GM19455 (cell line): Measurements from ENCODE around the gene PTGIS.

Experiments
- ATAC-seq: cut with Tn5 transposase; IDR thresholded peaks from one replicate; pipeline ENCODE4 v1.9.1; 2021; ENCODE audit not compliant: unreplicated experiment

PTGIS gene

GRCh38 chr20:49560646-49561045 lies 7.3 kb downstream of the PTGIS start:
- ATAC-seq: no peak

GRCh38 chr20:49560186-49560585 lies 7.8 kb downstream of the PTGIS start:
- no peak for ATAC-seq

GRCh38 chr20:49559411-49560081 lies 8.4 kb downstream of the PTGIS start:
- ATAC-seq: no peak

- ATAC-seq: no peak
These were observed 9.1 kb downstream of the PTGIS start for GRCh38 chr20:49558826-49559225.

GRCh38 chr20:49557449-49557848 lies 10.5 kb downstream of the PTGIS start:
- ATAC-seq: no peak

GRCh38 chr20:49556621-49557020 lies 11.3 kb downstream of the PTGIS start:
- no peak for ATAC-seq

GRCh38 chr20:49549801-49550551 lies 18.0 kb downstream of the PTGIS start:
- ATAC-seq: no peak

GRCh38 chr20:49548371-49548947 lies 19.5 kb downstream of the PTGIS start:
- no peak for ATAC-seq

GRCh38 chr20:49545572-49545971 lies 22.4 kb downstream of the PTGIS start:
- ATAC-seq: no peak

GRCh38 chr20:49544535-49544934 lies 23.4 kb downstream of the PTGIS start:
- ATAC-seq: no peak

GRCh38 chr20:49543858-49544437 lies 24.0 kb downstream of the PTGIS start:
- ATAC-seq: no peak

GRCh38 chr20:49543071-49543857 lies 24.7 kb downstream of the PTGIS start:
- ATAC-seq: no peak

GRCh38 chr20:49542514-49542991 lies 25.4 kb downstream of the PTGIS start:
- ATAC-seq: no peak

GRCh38 chr20:49541733-49542513 lies 26.0 kb downstream of the PTGIS start:
- no peak for ATAC-seq

GRCh38 chr20:49540687-49541435 lies 27.1 kb downstream of the PTGIS start:
- ATAC-seq: no peak

- no peak for ATAC-seq
These were observed 27.7 kb downstream of the PTGIS start for GRCh38 chr20:49540232-49540620.

- ATAC-seq: no peak
These were observed 28.3 kb downstream of the PTGIS start for GRCh38 chr20:49539481-49540231.

GRCh38 chr20:49538950-49539349 lies 29.0 kb downstream of the PTGIS start:
- no peak for ATAC-seq

- no peak for ATAC-seq
These were observed 33.7 kb downstream of the PTGIS start for GRCh38 chr20:49534255-49534712.
